ENCODE data around the gene NNT. TPM values are rescaled to one million over a fixed set of nuclear protein-coding genes. Genes with fewer than 3 reads are reported as not detected.
A peak's percentile ranks its signal among the peaks of the same experiment; 100 is the strongest.

Gene NNT
- total RNA-seq, 2 donors from 2014 or later: 25.1 to 30.1 TPM

- intact Hi-C loops (cut with DNase I): no loop called here
- H3K36me3 ChIP-seq (replicated peaks in 1 of 2; ENCODE audit: insufficient read depth in 1 of 2, low read depth in 2 of 2): no peaks in the 10 kb centered on the region
- H3K9me3 ChIP-seq: no peaks in the 10 kb centered on the region
- no peaks in the 10 kb centered on the region for H3K27me3 ChIP-seq
- no peak overlapping the region for H3K4me3 ChIP-seq
- DNase-seq (no peak), ATAC-seq (no peak)
- H3K4me1 ChIP-seq: peaks cover 25% of the 10 kb centered on the region
- peak overlapping the region in 2 of 4 donors; percentile 51 to 64 for H3K27ac ChIP-seq
- TF ChIP-seq POLR2A (IDR thresholded peaks at IDR 0.05) (no peak), CTCF (IDR thresholded peaks at IDR 0.05) (no peak)
Observed at GRCh38 chr5:43635374-43635773, 32.4 kb downstream of the NNT start.

- H3K36me3 ChIP-seq (replicated peaks in 1 of 2; ENCODE audit: insufficient read depth in 1 of 2, low read depth in 2 of 2): no peaks in the 10 kb centered on the region
- peaks cover 18% of the 10 kb centered on the region for H3K4me1 ChIP-seq
- no peaks in the 10 kb centered on the region for H3K27me3 ChIP-seq
- TF ChIP-seq POLR2A (IDR thresholded peaks at IDR 0.05): no peak
- no peak for TF ChIP-seq CTCF (IDR thresholded peaks at IDR 0.05)
- H3K9me3 ChIP-seq: no peaks in the 10 kb centered on the region
- no peak overlapping the region for H3K4me3 ChIP-seq
- ATAC-seq (no peak), DNase-seq (no peak)
- H3K27ac ChIP-seq: peak overlapping the region in 1 of 4 donors; percentile 64
- intact Hi-C loops (cut with DNase I): no loop called here
- 54 to 65% methylated on average over 2 of the region's 2 CpGs for WGBS, 2 donors
Observed at GRCh38 chr5:43636076-43636475, 33.1 kb downstream of the NNT start.

GRCh38 chr5:43637416-43637815, 34.4 kb downstream of the NNT start:
- intact Hi-C loops (cut with DNase I): no loop called here
- Histone ChIP-seq H3K9me3 (no peaks in the 10 kb centered on the region), H3K27me3 (no peaks in the 10 kb centered on the region), H3K4me3 (no peak overlapping the region), H3K27ac (no peak overlapping the region), H3K4me1 (peaks cover 13% of the 10 kb centered on the region), H3K36me3 (replicated peaks in 1 of 2; ENCODE audit: insufficient read depth in 1 of 2, low read depth in 2 of 2) (no peaks in the 10 kb centered on the region)
- no peak for DNase-seq
- ATAC-seq: no peak
- TF ChIP-seq POLR2A (IDR thresholded peaks at IDR 0.05) (no peak), CTCF (IDR thresholded peaks at IDR 0.05) (no peak)
- WGBS, 2 donors: 86 to 94% methylated on average over 1 of the region's 1 CpG

- DNase-seq (no peak), ATAC-seq (no peak)
- H3K27me3 ChIP-seq: no peaks in the 10 kb centered on the region
- no peaks in the 10 kb centered on the region for H3K9me3 ChIP-seq
- H3K4me1 ChIP-seq: peaks cover 13% of the 10 kb centered on the region
- no peak overlapping the region for H3K4me3 ChIP-seq
- no peaks in the 10 kb centered on the region for H3K36me3 ChIP-seq (replicated peaks in 1 of 2; ENCODE audit: insufficient read depth in 1 of 2, low read depth in 2 of 2)
- intact Hi-C loops (cut with DNase I): no loop called here
- H3K27ac ChIP-seq: no peak overlapping the region
- 87 to 95% methylated on average over 2 of the region's 2 CpGs for WGBS, 2 donors
- no peak for TF ChIP-seq CTCF (IDR thresholded peaks at IDR 0.05)
- TF ChIP-seq POLR2A (IDR thresholded peaks at IDR 0.05): no peak
Observed at GRCh38 chr5:43638107-43638506, 35.1 kb downstream of the NNT start.

- Histone ChIP-seq H3K27ac (no peak overlapping the region), H3K27me3 (no peaks in the 10 kb centered on the region), H3K4me1 (peaks cover 13% of the 10 kb centered on the region), H3K4me3 (no peak overlapping the region), H3K36me3 (replicated peaks in 1 of 2; ENCODE audit: insufficient read depth in 1 of 2, low read depth in 2 of 2) (no peaks in the 10 kb centered on the region), H3K9me3 (no peaks in the 10 kb centered on the region)
- intact Hi-C loops (cut with DNase I): no loop called here
- ATAC-seq: no peak
- no peak for TF ChIP-seq POLR2A (IDR thresholded peaks at IDR 0.05)
- TF ChIP-seq CTCF (IDR thresholded peaks at IDR 0.05): no peak
- DNase-seq: no peak
Observed at GRCh38 chr5:43638546-43638945, 35.6 kb downstream of the NNT start.
